Measurements from ENCODE around the gene KCNJ4.
"Not testable (repeated sequence)": the region's sequence is repeated elsewhere in the genome, so short reads cannot be mapped to it uniquely, and the experiment has no call there.

The KCNJ4 gene

DNA sequence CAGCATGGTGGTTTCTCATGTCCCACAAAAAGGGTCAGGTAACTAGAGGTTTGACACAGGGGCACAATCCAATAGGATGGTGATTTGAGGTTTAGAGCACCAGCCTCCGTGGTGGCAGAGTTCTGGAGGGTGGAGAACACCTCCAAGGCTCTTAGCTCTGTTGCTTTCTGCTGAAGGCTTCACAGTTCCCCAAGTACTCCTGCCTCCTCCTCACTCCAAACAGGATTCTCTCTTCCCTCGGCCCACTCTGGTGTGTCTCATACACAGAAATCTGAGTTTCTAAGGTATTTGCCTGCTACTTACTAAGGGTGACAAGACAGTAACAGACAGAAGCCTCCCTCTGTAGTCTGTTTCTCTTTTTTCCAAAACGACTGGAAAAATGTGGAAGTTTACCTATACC, 73.6 kb downstream of the KCNJ4 start:
- not testable (repeated sequence) for H3K27ac ChIP-seq (ENCODE audit: low read length); H3K9ac ChIP-seq (ENCODE audit: low read depth, low read length); H3K27me3 ChIP-seq (ENCODE audit: insufficient read depth, low read length); H3K4me3 ChIP-seq (ENCODE audit: low read length); H3K9me3 ChIP-seq (ENCODE audit: insufficient read depth, low read depth, low read length)
- peaks cover 34% of the 10 kb centered on the region; the same call in 1 of the 2 replicates for H3K36me3 ChIP-seq (ENCODE audit: insufficient read depth, low read depth, low read length)
- peaks cover 13% of the 10 kb centered on the region for H3K4me1 ChIP-seq (ENCODE audit: insufficient read depth, low read length)
